HCT116 (cell line): ENCODE measurements around the gene PRR7. TPM values are rescaled to one million over a fixed set of nuclear protein-coding genes. Genes with fewer than 3 reads are reported as not detected.

Experiments used
- ATAC-seq: fragments of 200-7000 bp; cut with Tn5 transposase; 2 replicates; pipeline ENCODE4 v1.9.1; 2020; ENCODE audit warnings: mild to moderate bottlenecking, moderate library complexity
- BruUV-seq: library from RNA; stranded (reverse); fragments of 400-500 nt; replicated peaks from 2 replicates; lab custom pipeline; 2021; lab: Mats Ljungman, UMichigan
- CTCF ChIA-PET: fragments of 300-600 bp; sonication (Branson Sonifier 250); formaldehyde crosslinking; loops from one replicate; lab custom pipeline; 2021; ENCODE audit warnings: antibody characterized with exemption; lab: Charles Lee
- POLR2A ChIA-PET: fragments of 300-600, 350-600 bp; sonication (Branson Sonifier 250); formaldehyde crosslinking; loops from one replicate; lab custom pipeline; 2021; ENCODE audit warnings: antibody characterized with exemption; lab: Charles Lee
- RAD21 ChIA-PET, 2 experiments: fragments of 300-600 bp; sonication (Branson Sonifier 250); formaldehyde crosslinking; loops; one replicate each; lab custom pipeline; 2023; ENCODE audit warnings: low total read pairs in 2 of 2; ENCODE audit not compliant: uncharacterized antibody in 2 of 2, unreplicated experiment in 2 of 2, low non-redundant PET in 1 of 2; lab: Charles Lee
- DNase-seq: peaks from one replicate; pipeline ENCODE4 v3.0.0-alpha.2; 2010; ENCODE audit warnings: low read depth, low spot score
- H2AFZ ChIP-seq: fragments of 200-600 bp; shearing (Covaris generic), sonication (generic); 2 replicates; pipeline ENCODE4 v1.6.1; 2017; ENCODE audit warnings: low read depth, mixed run types, mixed read lengths, antibody characterized with exemption, low read length; ENCODE audit not compliant: poor library complexity, severe bottlenecking
- H3K27ac ChIP-seq: 2 replicates; pipeline ENCODE4 v1.5.1; 2012; ENCODE audit warnings: low read depth, low read length
- H3K27me3 ChIP-seq: fragments of 200-600 bp; sonication (generic); 2 replicates; pipeline ENCODE4 v1.6.1; 2016; ENCODE audit warnings: mixed run types, low read length, mixed read lengths; ENCODE audit not compliant: insufficient read depth
- H3K36me3 ChIP-seq, 2 experiments: fragments of 200-500 bp in 1 of 2; fragments of 200-600 bp in 1 of 2; sonication (Bioruptor generic) in 1 of 2; sonication (generic) in 1 of 2; 2 replicates each; pipeline versions ENCODE4 v1.5.1 to v1.6.1; 2014 to 2016; ENCODE audit warnings: low read length in 2 of 2, inconsistent platforms in 1 of 2, mixed read lengths in 1 of 2, mixed run types in 1 of 2; ENCODE audit not compliant: insufficient read depth in 2 of 2, control insufficient read depth in 1 of 2
- H3K4me1 ChIP-seq, 2 experiments: fragments of 200-600 bp in 1 of 2; sonication (generic) in 1 of 2; 2 replicates each; pipeline versions ENCODE4 v1.5.1 to v1.6.1; 2012 to 2017; ENCODE audit warnings: low read length in 2 of 2, inconsistent platforms in 1 of 2, mild to moderate bottlenecking in 1 of 2, mixed read lengths in 1 of 2, mixed run types in 1 of 2, moderate library complexity in 1 of 2; ENCODE audit not compliant: insufficient read depth in 2 of 2, control insufficient read depth in 1 of 2
- H3K4me2 ChIP-seq: fragments of 200-600 bp; sonication (generic); 2 replicates; pipeline ENCODE4 v1.6.1; 2017; ENCODE audit warnings: mixed run types, low read length, mixed read lengths
- H3K4me3 ChIP-seq, 2 experiments: fragments of 200-600 bp in 1 of 2; sonication (generic) in 1 of 2; replicated peaks in 1 of 2; 2 replicates each; pipeline ENCODE4 v1.5.1; 2011 to 2016; ENCODE audit warnings: low read length in 2 of 2, control low read depth in 1 of 2, low read depth in 1 of 2, mild to moderate bottlenecking in 1 of 2, mixed read lengths in 1 of 2, mixed run types in 1 of 2
- H3K79me2 ChIP-seq: fragments of 200-600 bp; sonication (generic); 2 replicates; pipeline ENCODE4 v1.6.1; 2017; ENCODE audit warnings: mild to moderate bottlenecking, mixed run types, low read length, moderate library complexity, mixed read lengths; ENCODE audit not compliant: insufficient read depth
- H3K9ac ChIP-seq: fragments of 200-600 bp; sonication (generic); 2 replicates; pipeline ENCODE4 v1.6.1; 2016; ENCODE audit warnings: low read length, mixed read lengths
- H3K9me2 ChIP-seq: fragments of 200-600 bp; sonication (generic), shearing (Covaris generic); 2 replicates; pipeline ENCODE4 v1.6.1; 2017; ENCODE audit warnings: mixed run types, mild to moderate bottlenecking, moderate library complexity; ENCODE audit not compliant: insufficient read depth
- H3K9me3 ChIP-seq, 2 experiments: fragments of 200-500 bp in 1 of 2; fragments of 200-600 bp in 1 of 2; sonication (Bioruptor generic) in 1 of 2; sonication (generic) in 1 of 2; 2 replicates each; pipeline ENCODE4 v1.6.1; 2014 to 2017; ENCODE audit warnings: low read length in 2 of 2, mixed read lengths in 2 of 2, inconsistent platforms in 1 of 2, low read depth in 1 of 2, mild to moderate bottlenecking in 1 of 2, mixed run types in 1 of 2, moderate library complexity in 1 of 2; ENCODE audit not compliant: control insufficient read depth in 1 of 2, insufficient read depth in 1 of 2
- H4K20me1 ChIP-seq: fragments of 200-600 bp; sonication (generic), shearing (Covaris generic); 2 replicates; pipeline ENCODE4 v1.6.1; 2017; ENCODE audit warnings: mixed run types, mild to moderate bottlenecking, moderate library complexity; ENCODE audit not compliant: insufficient read depth
- CBX3 ChIP-seq: IDR thresholded peaks from 2 replicates; pipeline ENCODE4 v1.6.1; 2012; ENCODE audit warnings: low read depth
- ELF1 ChIP-seq: IDR thresholded peaks from 2 replicates; pipeline ENCODE4 v1.6.1; 2012; ENCODE audit warnings: low read depth, borderline replicate concordance
- EZH2 ChIP-seq: fragments of 200-600 bp; sonication (generic); IDR thresholded peaks from 2 replicates; pipeline ENCODE4 v1.6.1; 2017; ENCODE audit warnings: antibody characterized with exemption, mixed run types
- RAD21 ChIP-seq: IDR thresholded peaks from 2 replicates; pipeline ENCODE4 v1.6.1; 2012; ENCODE audit warnings: low read depth, mild to moderate bottlenecking
- REST ChIP-seq: IDR thresholded peaks from 2 replicates; pipeline ENCODE4 v1.6.1; 2012; ENCODE audit warnings: low read depth
- YY1 ChIP-seq: IDR thresholded peaks from 2 replicates; pipeline ENCODE4 v1.6.1; 2011; ENCODE audit warnings: low read length, low read depth, moderate library complexity, mild to moderate bottlenecking; ENCODE audit not compliant: insufficient replicate concordance; ENCODE audit errors: extremely low read depth
- ZBTB33 ChIP-seq: IDR thresholded peaks from 2 replicates; pipeline ENCODE4 v1.6.1; 2011; ENCODE audit warnings: mild to moderate bottlenecking, low read length, moderate library complexity; ENCODE audit not compliant: insufficient replicate concordance; ENCODE audit errors: extremely low read depth
- intact Hi-C: fragments of 100-400 bp; cut with micrococcal nuclease; formaldehyde crosslinking; loops from 2 replicates; pipeline ENCODE4 v1.10.0; 2022
- total RNA-seq: library from RNA; stranded (reverse); gene quantifications from one replicate; pipeline ENCODE4 v1.2.1, GENCODE V29; 2021; ENCODE audit not compliant: unreplicated experiment

PRR7 gene
- total RNA-seq, 1 experiment from 2014 or later, result 39.9 TPM

- no peaks in the 10 kb centered on the region for H3K27me3 ChIP-seq
- H3K4me3 ChIP-seq, result peak overlapping the region; percentile 69 to 82
- no peak overlapping the region for H2AFZ ChIP-seq
- H3K79me2 ChIP-seq, result no peaks in the 10 kb centered on the region
- ChIA-PET RAD21 (interaction anchor here (0.6 to 1.5 kb wide), 7 partner anchors 22 to 93 kb away, joined by 3 to 5 read pairs (median 3); partner anchors contain the start of genes GRK6 (in 1 of the 2) and PDLIM7 (in 1 of the 2)), POLR2A (interaction anchor here (0.8 to 2.4 kb wide), 11 partner anchors 14 to 93 kb away, joined by 3 to 15 read pairs (median 5); partner anchors contain the start of genes GRK6 and PDLIM7), CTCF (interaction anchor here (0.7 to 5.3 kb wide), 20 partner anchors 10 to 318 kb away, joined by 3 to 85 read pairs (median 6); partner anchors contain the start of genes FGFR4, GRK6, PDLIM7 and PRR7)
- H4K20me1 ChIP-seq, result no peaks in the 10 kb centered on the region
- peak overlapping the region; percentile 92 for H3K9ac ChIP-seq
- H3K9me2 ChIP-seq, result no peaks in the 10 kb centered on the region
- peaks cover 15 to 37% of the 10 kb centered on the region in 2 experiments for H3K4me1 ChIP-seq
- TF ChIP-seq ZBTB33 (no peak), ELF1 (no peak), EZH2 (no peak), REST (no peak), CBX3 (no peak), YY1 (no peak), RAD21 (no peak)
- no peaks in the 10 kb centered on the region for H3K9me3 ChIP-seq
- intact Hi-C loops, result loop anchor here (1.0 to 5.0 kb wide), 4 partner anchors 34 to 292 kb away; partner anchors contain the start of gene PDLIM7
- peak overlapping the region; percentile 97 for H3K4me2 ChIP-seq
- DNase-seq, result no peak
- no peaks in the 10 kb centered on the region for H3K36me3 ChIP-seq
- BruUV-seq, result no TSS peak
- ATAC-seq, result no peak
- H3K27ac ChIP-seq, result peak overlapping the region; percentile 99
These were observed 41.9 kb upstream of the PRR7 start for GRCh38 chr5:177404641-177405179.
